Natural killer cell (primary cell): ENCODE measurements around the gene CABCOCO1. TPM values are rescaled to one million over a fixed set of nuclear protein-coding genes. Genes with fewer than 3 reads are reported as not detected.

Experiments
- ATAC-seq, 3 donors: fragments of 150-1000 bp in 2 of 3; fragments of 200-7000 bp in 1 of 3; cut with Tn5 transposase; 1 replicate in 1 of 3; 2 replicates in 2 of 3; pipeline ENCODE4 v1.10.0; 2021; ENCODE audit warnings: mild to moderate bottlenecking in 2 of 3, moderate library complexity in 2 of 3
- DNase-seq, 2 donors: peaks; one replicate each; pipeline versions ENCODE4 v3.0.0 to v3.0.0-alpha.2; 2013 to 2021; ENCODE audit warnings: mixed read lengths in 1 of 2
- H3K27ac ChIP-seq: one replicate; pipeline ENCODE4 v1.5.1; 2013; ENCODE audit warnings: mild to moderate bottlenecking, low read length
- H3K27me3 ChIP-seq: one replicate; pipeline ENCODE4 v1.6.1; 2013; ENCODE audit warnings: low read length; ENCODE audit not compliant: control insufficient read depth, insufficient read depth
- H3K36me3 ChIP-seq: one replicate; pipeline ENCODE4 v1.6.1; 2013; ENCODE audit warnings: low read length; ENCODE audit not compliant: control insufficient read depth, insufficient read depth
- H3K4me1 ChIP-seq: one replicate; pipeline ENCODE4 v1.6.1; 2013; ENCODE audit warnings: low read length; ENCODE audit not compliant: control insufficient read depth, insufficient read depth
- H3K4me3 ChIP-seq: one replicate; pipeline ENCODE4 v1.5.1; 2013; ENCODE audit warnings: low read length
- H3K9me3 ChIP-seq: one replicate; pipeline ENCODE4 v1.6.1; 2013; ENCODE audit warnings: low read length; ENCODE audit not compliant: control insufficient read depth, insufficient read depth
- H3K27ac Mint-ChIP-seq, 2 donors: one replicate each; pipeline ENCODE4 v1.8.0; 2022; ENCODE audit warnings: mild to moderate bottlenecking in 2 of 2, mixed read lengths in 2 of 2, moderate library complexity in 1 of 2
- H3K27me3 Mint-ChIP-seq, 2 donors: one replicate each; pipeline ENCODE4 v1.8.0; 2022; ENCODE audit warnings: low read depth in 2 of 2, mixed read lengths in 2 of 2
- H3K36me3 Mint-ChIP-seq: one replicate; pipeline ENCODE4 v1.8.0; 2022; ENCODE audit warnings: mixed read lengths
- H3K4me1 Mint-ChIP-seq, 2 donors: one replicate each; pipeline ENCODE4 v1.8.0; 2022; ENCODE audit warnings: mixed read lengths in 2 of 2
- H3K4me3 Mint-ChIP-seq: one replicate; pipeline ENCODE4 v1.8.0; 2022; ENCODE audit warnings: mild to moderate bottlenecking, moderate library complexity, mixed read lengths
- H3K9me3 Mint-ChIP-seq, 2 donors: one replicate each; pipeline ENCODE4 v1.8.0; 2022; ENCODE audit warnings: mixed read lengths in 2 of 2
- WGBS: methylation state at CpG from one replicate; pipeline ENCODE4 v1.1.7; 2013; ENCODE audit warnings: missing lambda C conversion rate; ENCODE audit not compliant: insufficient coverage; 5-methylcytosine and 5-hydroxymethylcytosine counted together
- intact Hi-C: fragments of 100-400 bp; cut with micrococcal nuclease; formaldehyde crosslinking; loops from one replicate; pipeline ENCODE4 v1.14.2; 2022
- total RNA-seq, 4 donors: library from RNA; stranded (reverse); fragments of 120-200 nt in 1 of 4; gene quantifications; one replicate each; pipeline versions ENCODE4 v1.2.3 to v1.2.4, GENCODE V29; 2013 to 2022
- TF ChIP-seq, protein P1 (sequence below): fragments of 200-600 bp; IDR thresholded peaks from one replicate; pipeline ENCODE4 v1.8.0; 2022; ENCODE audit warnings: antibody characterized with exemption

The CABCOCO1 gene
- total RNA-seq, 3 donors from 2014 or later (not counting 1 experiment from before 2014, with no cell fraction given) = not detected

DNA sequence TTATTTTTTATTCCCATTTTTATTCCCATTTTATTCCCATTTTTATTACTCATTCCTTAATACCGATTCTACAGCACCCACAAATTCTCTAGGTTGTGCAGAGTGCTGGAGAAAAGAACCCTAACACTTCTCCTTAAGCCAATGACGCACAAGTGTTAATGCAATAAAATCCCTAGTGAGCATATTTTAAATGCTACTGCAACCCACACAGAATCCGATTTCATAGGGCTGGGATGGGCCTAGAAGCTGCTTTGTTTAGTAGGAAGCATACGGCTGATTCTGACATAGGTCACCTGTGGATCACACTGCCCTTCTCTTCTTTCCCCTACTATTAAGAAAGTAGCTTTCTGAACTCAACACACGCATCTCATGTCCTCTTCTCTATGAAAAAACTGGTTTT, 45.1 kb upstream of the CABCOCO1 start:
- H3K4me3 ChIP-seq = no peak overlapping the region
- no peak overlapping the region for H3K27ac ChIP-seq
- no peaks in the 10 kb centered on the region for H3K4me1 ChIP-seq
- no peaks in the 10 kb centered on the region for H3K27me3 ChIP-seq
- WGBS = 57% methylated on average over 2 of the region's 5 CpGs
- H3K27ac Mint-ChIP-seq = no peak overlapping the region
- no peak overlapping the region for H3K4me3 Mint-ChIP-seq
- intact Hi-C loops = no loop called here
- TF ChIP-seq, protein P1, sequence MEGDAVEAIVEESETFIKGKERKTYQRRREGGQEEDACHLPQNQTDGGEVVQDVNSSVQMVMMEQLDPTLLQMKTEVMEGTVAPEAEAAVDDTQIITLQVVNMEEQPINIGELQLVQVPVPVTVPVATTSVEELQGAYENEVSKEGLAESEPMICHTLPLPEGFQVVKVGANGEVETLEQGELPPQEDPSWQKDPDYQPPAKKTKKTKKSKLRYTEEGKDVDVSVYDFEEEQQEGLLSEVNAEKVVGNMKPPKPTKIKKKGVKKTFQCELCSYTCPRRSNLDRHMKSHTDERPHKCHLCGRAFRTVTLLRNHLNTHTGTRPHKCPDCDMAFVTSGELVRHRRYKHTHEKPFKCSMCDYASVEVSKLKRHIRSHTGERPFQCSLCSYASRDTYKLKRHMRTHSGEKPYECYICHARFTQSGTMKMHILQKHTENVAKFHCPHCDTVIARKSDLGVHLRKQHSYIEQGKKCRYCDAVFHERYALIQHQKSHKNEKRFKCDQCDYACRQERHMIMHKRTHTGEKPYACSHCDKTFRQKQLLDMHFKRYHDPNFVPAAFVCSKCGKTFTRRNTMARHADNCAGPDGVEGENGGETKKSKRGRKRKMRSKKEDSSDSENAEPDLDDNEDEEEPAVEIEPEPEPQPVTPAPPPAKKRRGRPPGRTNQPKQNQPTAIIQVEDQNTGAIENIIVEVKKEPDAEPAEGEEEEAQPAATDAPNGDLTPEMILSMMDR = no peak
- no peaks in the 10 kb centered on the region for H3K9me3 ChIP-seq
- no peaks in the 10 kb centered on the region for H3K36me3 Mint-ChIP-seq
- H3K36me3 ChIP-seq = no peaks in the 10 kb centered on the region
- no peaks in the 10 kb centered on the region for H3K4me1 Mint-ChIP-seq
- ATAC-seq (no peak), DNase-seq (no peak)
- no peaks in the 10 kb centered on the region for H3K9me3 Mint-ChIP-seq
- H3K27me3 Mint-ChIP-seq = peaks cover 0 to 22% of the 10 kb centered on the region in 2 donors

GRCh38 chr10:61618388-61618961, 44.3 kb upstream of the CABCOCO1 start:
- DNase-seq (no peak), ATAC-seq (no peak)
- Histone ChIP-seq H3K27ac (no peak overlapping the region), H3K4me1 (no peaks in the 10 kb centered on the region), H3K27me3 (no peaks in the 10 kb centered on the region), H3K4me3 (no peak overlapping the region), H3K36me3 (no peaks in the 10 kb centered on the region), H3K9me3 (no peaks in the 10 kb centered on the region)
- Mint-ChIP-seq H3K4me3 (no peak overlapping the region), H3K27me3 (peaks cover 0 to 22% of the 10 kb centered on the region in 2 donors), H3K9me3 (no peaks in the 10 kb centered on the region), H3K27ac (no peak overlapping the region), H3K36me3 (no peaks in the 10 kb centered on the region), H3K4me1 (no peaks in the 10 kb centered on the region)
- TF ChIP-seq, protein P1 = no peak
- intact Hi-C loops = no loop called here
- WGBS = no CpG with 5 or more reads among the region's 2 CpGs

DNA sequence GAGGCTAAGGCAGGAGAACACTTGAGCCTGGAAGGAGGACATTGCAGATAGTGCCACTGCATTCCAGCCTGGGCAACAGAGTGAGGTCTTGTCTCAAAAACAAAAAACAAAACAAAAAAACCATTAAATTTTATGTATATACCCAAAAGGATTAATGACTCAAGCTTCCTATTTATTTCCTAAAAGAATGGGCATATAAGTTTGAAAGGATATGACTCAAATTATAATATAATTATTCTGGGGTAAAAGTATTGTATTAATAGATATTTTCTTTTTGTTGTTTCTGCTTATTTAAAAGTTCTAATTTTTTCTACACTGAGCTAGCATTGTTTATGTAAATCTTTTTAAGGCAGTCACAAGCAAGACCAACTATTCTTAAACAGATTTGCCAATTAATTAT, 42.2 kb upstream of the CABCOCO1 start:
- no peak for DNase-seq
- Mint-ChIP-seq H3K4me3 (no peak overlapping the region), H3K36me3 (no peaks in the 10 kb centered on the region), H3K9me3 (no peaks in the 10 kb centered on the region), H3K27ac (no peak overlapping the region), H3K27me3 (peaks cover 0 to 22% of the 10 kb centered on the region in 2 donors), H3K4me1 (peaks cover 5% of the 10 kb centered on the region in 2 donors)
- no peak overlapping the region for H3K4me3 ChIP-seq
- no peaks in the 10 kb centered on the region for H3K9me3 ChIP-seq
- no peak for ATAC-seq
- no peaks in the 10 kb centered on the region for H3K36me3 ChIP-seq
- no peaks in the 10 kb centered on the region for H3K4me1 ChIP-seq
- no peak overlapping the region for H3K27ac ChIP-seq
- H3K27me3 ChIP-seq = no peaks in the 10 kb centered on the region
- intact Hi-C loops = no loop called here
- TF ChIP-seq, protein P1 = no peak

DNA sequence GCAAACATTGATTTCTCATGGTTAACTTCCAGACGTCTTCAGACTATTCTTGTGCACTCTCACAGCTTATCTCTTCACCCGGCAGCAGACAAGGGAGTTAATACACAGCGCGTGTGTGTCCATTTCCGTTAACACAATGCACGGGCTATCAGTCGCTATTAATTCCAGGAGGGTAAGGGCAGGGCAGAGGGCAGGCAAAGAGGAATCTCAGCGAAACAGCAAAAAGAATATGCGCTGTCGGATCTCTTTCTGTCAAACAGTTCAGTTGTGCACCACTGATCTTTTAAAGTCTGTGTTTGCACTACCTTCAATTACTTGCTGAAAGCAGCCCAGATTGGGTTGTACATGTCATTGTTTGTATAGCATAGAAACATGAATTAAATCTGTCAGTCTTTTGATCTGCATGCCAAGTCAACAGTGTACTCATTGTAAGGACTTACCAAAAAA, 41.1 kb upstream of the CABCOCO1 start:
- H3K27me3 ChIP-seq = no peaks in the 10 kb centered on the region
- H3K27ac ChIP-seq = no peak overlapping the region
- no peaks in the 10 kb centered on the region for H3K36me3 ChIP-seq
- WGBS = 71% methylated on average over 10 of the region's 10 CpGs
- DNase-seq (no peak), ATAC-seq (no peak)
- intact Hi-C loops = no loop called here
- no peaks in the 10 kb centered on the region for H3K4me1 ChIP-seq
- no peak overlapping the region for H3K4me3 ChIP-seq
- Mint-ChIP-seq H3K4me3 (no peak overlapping the region), H3K9me3 (no peaks in the 10 kb centered on the region), H3K27ac (no peak overlapping the region), H3K36me3 (no peaks in the 10 kb centered on the region), H3K4me1 (peaks cover 5% of the 10 kb centered on the region in 2 donors), H3K27me3 (peaks cover 3 to 22% of the 10 kb centered on the region in 2 donors)
- TF ChIP-seq, protein P1 = no peak
- H3K9me3 ChIP-seq = no peaks in the 10 kb centered on the region
